GM18858 (cell line): Measurements from ENCODE around the gene NMRAL1.

Experiments
- ATAC-seq: cut with Tn5 transposase; IDR thresholded peaks from one replicate; pipeline ENCODE4 v1.9.1; 2021; ENCODE audit not compliant: unreplicated experiment

Gene NMRAL1

DNA sequence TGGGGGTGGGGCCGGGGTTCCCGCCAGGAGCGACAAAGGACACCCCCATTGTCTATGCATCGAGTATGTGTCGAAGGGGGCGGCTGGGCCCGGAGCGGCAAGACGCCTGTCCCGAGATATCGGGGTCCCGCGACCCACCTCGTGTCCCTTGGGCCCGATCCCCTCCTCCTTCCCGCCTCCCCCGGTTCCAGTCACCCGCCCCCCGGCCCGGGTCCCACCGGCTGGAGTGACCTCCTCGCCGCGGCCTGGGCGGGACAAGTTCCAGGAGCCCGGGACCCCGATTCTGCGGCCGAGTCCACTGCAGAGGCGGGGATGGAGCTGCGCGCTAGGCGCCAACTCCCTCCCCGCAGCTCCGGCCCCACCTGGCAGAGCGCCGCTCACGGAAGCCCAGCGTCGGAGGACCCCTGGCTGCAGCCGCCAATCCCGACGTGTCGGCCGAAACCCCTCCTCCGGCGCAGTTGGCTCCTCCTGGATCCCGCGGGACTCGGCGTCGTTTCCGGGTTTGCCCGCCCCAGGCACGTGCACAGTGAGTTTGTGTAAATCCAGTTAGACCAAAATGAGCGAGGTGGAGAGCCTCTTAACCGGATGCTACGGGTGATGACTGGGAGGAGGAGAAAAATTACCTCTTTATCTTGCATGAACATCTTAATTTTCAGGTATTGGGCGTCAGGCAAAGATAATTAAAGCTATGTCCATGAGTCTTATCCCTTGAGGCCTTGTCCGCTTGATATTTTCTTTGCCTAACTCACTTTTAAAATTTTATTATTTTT, at the start of gene NMRAL1:
NMRAL1 (minus strand) TSS at position 434 of the 770 bp plus-strand sequence. CDS start 493 bp downstream, outside the sequence.
- ATAC-seq, result peak; percentile 26

DNA sequence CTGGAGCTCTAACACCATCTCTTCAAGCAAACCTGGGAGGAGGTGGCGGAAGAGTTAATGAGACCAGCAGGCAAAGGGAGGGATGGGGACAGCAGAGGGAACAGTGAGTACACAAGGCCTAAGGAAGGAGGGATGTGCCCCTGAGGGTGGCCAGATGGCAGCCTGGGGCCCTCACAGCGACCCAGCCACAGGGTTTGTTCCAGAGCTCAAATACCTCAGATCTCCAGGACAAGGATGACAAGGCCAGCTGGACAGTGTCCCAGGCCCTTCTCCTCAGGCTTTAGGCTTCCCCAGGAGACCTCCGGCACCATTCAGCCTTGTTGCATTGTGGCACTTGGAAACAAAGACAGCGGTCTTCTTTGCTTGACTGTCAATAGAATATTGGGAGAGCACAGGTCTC, 49.3 kb upstream of the NMRAL1 start:
- no peak for ATAC-seq

DNA sequence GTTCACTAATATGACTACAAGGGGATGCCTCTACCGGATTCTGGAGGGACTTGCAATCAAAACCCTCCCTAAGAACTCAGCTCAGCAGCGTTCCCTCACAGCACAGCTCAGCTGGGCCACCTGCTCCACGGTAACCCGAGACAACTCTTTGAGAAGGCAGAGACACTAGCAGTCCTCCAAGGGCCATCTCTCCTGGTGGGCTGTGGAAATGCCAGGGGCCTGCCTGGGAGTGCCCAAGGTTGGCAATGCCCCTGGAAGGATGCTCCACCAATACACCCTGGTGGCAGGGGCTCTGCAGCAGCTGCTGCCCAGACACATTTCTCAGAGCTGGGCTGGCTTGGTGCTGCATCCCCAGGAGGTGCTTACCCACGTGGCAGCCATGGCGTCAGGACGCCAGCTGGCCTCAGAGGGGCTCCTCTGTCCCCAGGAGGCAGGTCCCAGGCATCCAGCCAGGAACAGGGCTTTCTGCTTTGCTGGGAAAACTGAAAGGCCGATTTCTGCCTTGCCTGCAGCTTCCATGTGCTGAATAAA, 47.7 kb upstream of the NMRAL1 start:
- no peak for ATAC-seq

DNA sequence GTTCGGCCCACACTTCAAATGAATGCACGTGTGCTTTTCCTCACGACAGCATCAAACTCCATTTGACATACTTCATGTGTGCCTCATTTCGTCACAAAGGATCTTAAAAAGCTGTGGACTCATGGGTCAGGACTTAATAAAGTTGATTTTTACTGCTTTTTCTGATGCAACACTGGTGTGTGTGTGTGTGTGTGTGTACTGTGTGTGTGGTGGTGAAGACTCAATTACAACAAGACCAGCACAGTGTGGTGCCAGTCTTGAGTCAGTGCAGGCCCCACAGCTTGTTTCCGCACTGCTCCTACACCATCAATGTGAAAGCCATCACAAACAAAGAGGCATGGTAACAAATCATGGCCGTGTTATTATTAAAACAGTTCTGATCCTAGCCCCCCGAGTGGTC, 46.5 kb upstream of the NMRAL1 start:
- ATAC-seq, result no peak

DNA sequence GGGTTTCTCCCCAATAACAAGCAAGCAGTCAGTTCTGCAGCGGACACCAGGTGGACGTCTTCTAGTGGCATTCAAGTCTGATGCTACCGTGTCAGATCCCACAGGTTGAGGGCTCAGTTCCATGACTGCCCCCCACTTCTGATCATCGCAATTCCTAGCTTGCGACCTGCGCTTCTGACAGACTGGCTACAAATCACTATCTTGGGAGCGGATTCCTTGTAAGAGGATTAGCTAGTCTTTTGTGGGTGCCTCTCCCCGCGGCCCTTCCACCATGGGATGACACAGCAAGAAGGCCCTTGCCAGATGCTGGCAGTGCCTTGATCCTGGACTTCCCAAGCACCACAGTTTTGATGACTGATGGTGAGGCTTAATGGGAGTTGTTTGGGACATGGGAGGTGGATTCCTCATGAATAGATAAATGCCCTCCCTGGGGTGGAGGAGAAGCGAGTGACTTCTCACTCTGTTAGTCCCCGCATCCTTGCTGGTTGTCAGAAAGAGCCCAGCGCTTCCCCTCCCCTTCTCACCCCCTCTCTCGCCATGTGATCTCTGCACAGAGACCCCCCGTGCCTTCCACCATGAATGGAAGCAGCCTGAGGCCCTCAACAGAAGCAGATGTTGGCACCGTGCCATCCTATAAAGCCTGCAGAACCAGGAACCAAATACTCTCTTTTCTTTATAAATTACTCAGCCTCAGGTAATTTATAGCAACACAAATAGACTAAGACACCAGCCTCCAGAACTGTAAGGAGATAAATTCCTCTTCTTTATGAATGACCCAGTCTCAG, 45.0 kb upstream of the NMRAL1 start:
- ATAC-seq, result no peak

DNA sequence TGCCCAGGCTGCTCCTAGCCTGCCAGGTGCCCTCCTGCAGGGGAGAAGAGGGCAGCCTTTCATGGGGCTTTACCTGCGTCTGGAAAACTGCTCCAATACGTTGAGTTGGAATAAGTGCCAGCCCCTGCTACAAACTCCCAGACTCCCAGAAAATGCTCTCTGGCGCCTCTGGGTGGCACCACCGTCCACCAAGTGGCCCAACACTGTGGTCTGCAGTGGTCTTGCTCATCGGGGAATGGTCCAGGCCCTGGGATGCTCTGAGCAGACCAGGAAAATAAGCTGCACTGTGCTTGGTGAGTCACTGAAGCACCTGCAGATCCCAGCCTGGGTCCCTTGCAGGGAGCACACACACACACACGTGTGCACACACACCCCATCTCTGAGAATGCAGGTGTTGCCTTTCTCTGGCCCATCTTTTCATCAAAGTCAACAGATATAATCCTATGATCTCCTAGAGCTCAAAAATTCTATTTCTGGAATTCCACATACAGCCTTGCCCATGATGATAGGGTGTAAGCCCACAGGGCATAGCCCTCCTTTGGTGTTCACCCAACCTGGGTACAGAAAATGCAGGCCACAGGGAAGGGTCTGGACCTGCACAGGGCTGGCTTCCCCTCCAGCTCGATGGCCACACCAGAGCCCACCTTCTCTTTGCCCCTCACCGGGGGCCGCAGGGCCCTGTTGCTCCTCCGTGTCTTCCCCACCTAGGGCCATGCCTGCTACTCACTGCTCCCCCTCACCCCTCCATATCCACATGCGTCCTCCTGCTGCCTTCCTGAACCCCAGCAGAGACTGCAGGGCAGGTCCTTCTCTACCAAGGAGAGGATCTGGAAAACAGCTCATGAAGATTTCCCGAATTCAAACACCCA, 43.6 kb upstream of the NMRAL1 start:
- no peak for ATAC-seq

DNA sequence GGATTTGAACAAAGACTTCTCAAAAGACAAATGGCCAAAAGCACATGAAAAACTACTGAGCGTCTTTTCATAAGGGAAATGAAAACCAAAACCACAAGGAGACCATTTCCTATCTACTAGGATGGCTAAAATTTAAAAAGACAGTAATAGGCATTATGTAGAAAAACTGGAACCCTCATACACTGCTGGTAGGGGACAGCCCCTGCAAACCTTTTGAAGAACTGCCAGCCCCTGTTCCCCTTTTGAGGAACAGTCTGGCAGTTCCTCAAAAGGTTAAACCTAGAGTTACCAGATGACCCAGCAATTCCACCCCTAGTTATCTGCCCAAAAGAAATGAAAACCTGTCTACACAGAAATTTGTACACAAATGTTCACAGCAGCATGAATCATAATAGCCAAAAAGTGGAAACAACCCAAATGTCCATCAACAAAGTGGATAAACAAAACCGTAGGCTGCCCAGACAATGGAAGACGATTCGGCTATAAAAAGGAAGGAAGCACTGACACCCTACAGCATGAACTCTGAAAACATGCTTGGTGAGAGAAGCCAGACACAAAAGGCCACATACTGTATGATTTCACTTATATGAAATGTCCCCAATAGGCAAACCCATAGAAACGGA, 41.3 kb upstream of the NMRAL1 start:
- ATAC-seq, result peak; percentile 85

DNA sequence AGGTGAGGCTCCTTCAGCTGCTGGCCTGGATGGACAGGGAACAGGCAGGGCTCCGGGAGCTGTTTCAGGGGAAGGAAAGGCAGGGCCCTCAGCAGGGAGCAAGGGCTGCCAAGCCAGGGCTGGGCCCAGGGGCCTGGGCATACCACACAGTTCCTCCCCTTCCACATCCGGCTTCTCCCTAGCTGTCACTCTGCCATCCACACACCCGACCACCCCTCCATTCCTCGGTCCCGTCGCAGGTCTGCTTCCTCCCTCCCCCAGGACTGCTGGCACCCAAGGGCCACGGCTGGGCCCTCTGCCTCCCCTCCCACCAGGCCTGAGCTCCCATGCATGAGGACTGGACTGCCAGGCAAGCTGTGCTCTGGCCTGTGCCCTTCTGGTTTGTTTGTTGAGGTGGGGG, 40.2 kb upstream of the NMRAL1 start:
- no peak for ATAC-seq

DNA sequence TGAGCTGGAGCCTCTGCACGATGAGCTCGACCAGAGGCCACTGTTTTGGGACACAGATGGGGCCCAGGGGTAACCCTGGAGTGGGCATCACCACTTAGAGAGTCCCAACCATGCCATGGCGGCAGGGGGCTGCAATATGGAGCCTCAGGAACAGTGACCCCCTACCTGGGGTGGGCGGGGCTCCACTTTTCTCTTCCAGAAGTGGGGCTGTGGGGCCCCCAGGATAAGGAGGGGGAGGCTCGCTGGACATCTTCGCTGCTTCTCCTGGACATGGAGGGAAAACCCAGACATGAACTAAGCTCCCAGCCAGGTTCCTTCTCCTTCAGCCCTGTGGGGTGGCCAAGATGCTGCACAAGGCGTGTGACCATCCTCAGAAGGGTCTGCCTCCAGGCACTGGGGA, 39.5 kb upstream of the NMRAL1 start:
- no peak for ATAC-seq

DNA sequence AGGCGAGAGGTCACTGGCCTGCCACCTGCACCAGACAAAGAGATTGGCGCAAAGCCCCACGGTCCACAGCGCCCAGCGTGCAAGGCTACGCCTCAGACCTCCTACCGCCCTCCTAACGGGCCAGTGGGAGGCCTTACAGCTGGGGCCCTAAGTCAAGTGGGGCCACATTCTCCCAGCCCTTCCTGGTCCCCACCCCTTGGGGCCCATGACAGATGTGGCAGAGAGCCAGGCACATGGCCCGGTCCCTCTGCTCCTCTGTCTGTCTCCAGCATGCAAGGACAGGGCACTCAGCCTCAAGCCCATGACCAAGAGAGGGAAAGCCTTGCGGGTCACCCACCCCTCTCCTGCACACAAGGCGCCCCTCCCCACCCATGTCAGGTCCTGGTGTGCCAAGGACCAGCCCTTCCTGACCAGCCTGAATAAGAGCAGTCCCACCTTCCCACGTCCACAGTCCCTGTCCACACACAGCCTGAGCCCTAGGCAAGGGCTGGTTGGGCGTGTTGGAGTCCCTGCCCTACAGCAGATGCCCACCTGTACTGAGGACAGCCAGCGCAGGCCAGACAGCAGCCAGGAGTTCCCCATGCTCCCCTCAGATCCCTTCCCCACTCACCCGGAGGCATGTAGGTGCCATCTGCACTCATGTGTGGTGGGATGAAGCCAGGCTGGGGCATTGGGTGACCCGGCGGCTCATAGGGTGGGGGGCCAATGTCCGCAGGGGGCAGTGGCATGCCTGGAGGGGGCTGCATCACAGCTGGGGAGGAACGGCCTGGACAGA, 38.8 kb upstream of the NMRAL1 start:
- no peak for ATAC-seq

DNA sequence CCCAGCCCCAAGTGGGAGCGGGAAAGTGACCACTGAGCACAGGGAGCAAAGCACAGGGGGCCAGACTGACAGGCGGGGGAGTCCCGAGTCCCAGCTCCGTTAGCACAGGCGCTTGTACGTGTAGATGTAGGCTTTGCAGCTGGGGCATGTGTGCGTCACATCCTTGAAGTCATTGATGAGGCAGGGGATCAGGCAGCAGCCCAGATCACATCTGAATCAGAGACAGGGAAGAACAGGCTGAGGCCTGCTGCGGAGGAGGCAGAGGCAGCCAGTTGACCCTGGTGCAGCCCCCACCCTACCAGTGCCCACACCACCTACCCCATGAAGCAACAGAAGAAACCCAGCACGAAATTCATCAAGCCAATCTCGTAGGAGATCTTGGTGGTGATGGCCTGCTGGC, 38.0 kb upstream of the NMRAL1 start:
- ATAC-seq, result no peak

DNA sequence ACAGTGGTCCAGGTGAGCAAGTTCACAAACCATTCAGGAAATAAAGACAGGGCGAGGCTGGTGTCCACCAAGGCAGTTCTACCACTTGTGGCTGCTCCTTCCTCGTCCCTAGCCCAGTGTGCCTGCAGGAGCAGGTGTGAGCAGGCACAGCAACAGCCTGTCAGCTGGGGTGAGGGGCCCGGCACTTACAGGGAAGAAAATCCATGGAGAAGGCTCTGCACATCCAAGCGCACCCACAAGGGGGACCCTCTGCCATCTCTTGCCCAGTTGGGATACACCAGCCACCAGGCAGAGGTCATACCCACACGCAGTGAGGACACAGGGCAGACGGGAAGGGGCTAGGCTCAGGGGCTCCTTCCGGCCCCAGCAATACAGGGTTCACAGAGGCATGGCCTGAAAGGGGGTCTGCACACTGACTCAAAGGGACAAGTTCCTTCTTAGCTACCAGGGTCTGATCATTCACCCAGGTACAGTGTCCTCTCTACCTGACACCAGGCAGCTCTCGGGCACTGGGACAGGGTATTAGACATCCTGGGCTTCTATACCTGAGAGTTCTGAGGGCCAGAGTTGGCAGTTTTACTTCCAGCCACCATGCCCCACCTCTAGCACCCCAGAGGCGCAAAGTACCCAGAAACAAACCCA, 37.1 kb upstream of the NMRAL1 start:
- no peak for ATAC-seq

DNA sequence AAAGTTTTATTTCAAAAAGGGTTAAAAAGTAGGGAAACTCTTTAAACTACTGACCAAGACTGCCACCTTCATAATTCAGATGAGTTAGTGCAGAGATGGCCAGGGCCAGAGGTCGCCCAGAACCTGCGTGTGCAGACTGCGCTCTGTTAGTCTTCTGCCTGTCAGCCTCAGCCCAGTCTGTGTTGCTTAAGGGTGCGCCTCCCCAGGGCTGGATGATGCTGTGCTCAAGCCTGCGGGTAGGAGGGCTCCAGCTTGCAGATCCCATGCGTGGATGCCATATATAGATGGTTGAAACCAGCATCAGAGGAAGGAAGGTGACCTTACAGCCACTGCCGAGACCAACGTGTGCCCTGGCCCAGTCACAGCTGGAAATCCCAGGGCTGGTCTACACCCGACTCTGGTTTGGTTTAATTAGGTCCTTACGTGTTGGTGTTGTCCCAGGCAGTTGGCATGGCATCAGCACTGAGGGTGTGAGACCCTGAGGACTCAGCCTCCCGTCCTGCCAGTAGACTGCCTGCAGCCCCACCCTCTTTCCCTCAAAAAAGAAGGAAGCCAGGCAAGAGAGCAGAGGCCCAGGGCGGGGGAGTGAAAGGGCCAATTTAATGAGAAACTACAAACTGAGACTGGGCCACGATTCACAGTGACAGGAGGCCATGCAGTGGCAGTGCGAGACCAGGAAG, 36.5 kb upstream of the NMRAL1 start:
- ATAC-seq, result no peak

DNA sequence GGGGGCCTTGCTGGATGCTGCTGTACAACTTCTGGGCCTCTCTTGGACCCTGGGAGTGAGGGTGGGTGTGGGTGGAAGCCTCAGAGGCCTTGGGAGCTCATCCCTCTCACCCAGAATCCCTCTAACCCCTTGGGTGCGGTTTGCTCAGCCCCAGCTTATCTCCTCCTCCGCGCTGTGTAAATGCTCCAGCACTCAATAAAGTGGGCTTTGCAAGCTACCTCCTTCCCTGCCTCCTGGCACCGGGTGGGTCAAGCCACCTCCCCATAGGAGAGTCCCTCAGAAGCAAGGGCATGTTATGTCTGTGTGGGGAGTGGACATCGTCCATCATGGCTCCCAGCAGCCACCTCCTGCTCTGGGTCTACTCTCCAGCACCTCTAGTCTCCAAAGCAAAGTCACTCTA, 35.7 kb upstream of the NMRAL1 start:
- no peak for ATAC-seq

DNA sequence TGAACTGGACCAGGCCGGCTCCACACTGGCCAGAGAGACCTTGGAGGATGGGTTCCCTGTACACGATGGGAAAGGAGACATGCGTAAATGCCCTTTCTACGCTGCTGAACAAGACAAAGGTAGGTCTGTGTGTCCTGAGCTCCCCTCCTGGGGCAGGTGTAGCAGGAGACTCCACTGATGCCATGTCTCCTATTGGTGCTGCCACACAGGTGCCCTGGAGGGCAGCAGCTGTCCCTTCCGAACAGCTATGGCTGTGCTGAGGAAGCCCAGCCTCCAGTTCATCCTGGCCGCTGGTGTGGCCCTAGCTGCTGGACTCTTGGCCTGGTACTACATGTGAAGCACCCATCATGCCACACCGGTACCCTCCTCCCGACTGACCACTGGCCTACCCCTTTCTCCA, 35.0 kb upstream of the NMRAL1 start:
- ATAC-seq, result no peak

DNA sequence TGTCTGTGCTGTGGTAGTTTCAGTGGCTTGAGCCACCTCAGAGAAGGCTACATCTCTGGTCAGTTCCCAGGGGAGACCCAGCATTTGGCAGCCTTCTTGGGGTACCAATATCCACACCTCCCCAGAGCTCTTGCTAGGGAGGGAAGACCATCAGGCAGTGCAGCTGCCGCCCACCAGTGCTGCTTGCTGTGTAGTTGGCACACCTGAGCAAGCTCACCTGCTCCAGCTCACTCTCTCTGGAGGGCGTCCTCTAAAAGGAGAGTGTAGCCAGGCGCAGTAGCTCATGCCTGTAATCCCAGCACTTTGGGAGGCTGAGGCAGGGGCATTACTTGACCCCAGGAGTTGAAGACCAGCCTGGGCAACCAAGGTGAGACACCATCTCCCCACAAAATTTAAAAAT, 34.4 kb upstream of the NMRAL1 start:
- no peak for ATAC-seq

DNA sequence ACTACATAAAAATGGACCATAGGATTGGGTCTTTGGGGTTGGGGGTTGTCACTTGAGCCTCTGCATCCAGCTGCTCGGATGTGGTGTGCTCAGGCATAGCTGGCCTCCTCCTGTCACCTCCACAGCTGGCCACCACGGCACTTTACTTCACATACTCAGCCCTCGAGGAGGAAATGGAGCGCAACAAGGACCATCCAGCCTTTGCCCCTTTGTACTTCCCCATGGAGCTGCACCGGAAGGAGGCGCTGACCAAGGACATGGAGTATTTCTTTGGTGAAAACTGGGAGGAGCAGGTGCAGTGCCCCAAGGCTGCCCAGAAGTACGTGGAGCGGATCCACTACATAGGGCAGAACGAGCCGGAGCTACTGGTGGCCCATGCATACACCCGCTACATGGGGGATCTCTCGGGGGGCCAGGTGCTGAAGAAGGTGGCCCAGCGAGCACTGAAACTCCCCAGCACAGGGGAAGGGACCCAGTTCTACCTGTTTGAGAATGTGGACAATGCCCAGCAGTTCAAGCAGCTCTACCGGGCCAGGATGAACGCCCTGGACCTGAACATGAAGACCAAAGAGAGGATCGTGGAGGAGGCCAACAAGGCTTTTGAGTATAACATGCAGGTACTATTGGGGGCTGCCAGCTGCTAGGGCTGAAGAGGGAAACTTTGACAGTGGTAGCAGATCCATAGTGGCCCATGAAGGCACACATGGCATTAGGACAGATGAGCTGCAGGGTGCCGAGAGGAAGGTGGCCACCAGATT, 33.3 kb upstream of the NMRAL1 start:
- ATAC-seq, result no peak

DNA sequence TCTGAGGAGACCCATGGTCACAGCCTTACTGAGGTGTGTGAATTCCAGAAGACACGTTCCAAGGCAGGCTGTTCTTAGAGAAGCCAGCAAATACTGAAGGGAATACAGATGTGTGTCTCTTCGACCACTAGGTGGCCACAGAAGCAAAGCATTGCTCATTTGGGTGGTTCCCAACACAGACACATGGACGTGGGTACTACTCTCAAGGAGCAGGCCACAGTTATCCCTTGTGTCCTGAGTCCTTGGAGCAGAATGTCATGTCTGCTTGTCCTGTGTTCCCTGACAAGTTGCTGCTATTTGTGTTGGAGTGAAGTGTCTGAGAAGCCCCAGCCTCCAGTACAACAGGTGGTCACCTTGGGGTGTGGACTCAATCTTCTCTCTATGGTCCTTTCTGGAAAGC, 32.0 kb upstream of the NMRAL1 start:
- no peak for ATAC-seq
